GM12878 (cell line): ENCODE measurements around the gene SULF2. TPM values are rescaled to one million over a fixed set of nuclear protein-coding genes. Genes with fewer than 3 reads are reported as not detected.

ENCODE experiments used
- ATAC-seq: fragments of 200-7000 bp; cut with Tn5 transposase; 3 replicates; pipeline ENCODE4 v1.9.1; 2020; ENCODE audit warnings: mild to moderate bottlenecking, moderate library complexity
- BruUV-seq: library from RNA; stranded (reverse); fragments of 400-500 nt; replicated peaks from 2 replicates; lab custom pipeline; 2021; lab: Mats Ljungman, UMichigan
- CTCF ChIA-PET: fragments of 300-600 bp; sonication (Branson Sonifier 250); formaldehyde crosslinking; extraction: SDS; loops from one replicate; lab custom pipeline; 2021; ENCODE audit warnings: inconsistent platforms; lab: Yijun Ruan, JAX
- POLR2A ChIA-PET: fragments of 350-600 bp; formaldehyde crosslinking; extraction: SDS; loops from one replicate; lab custom pipeline; 2021; ENCODE audit warnings: inconsistent platforms; lab: Charles Lee
- RAD21 ChIA-PET: fragments of 300-600 bp; sonication (Branson Sonifier 250); formaldehyde crosslinking; loops from one replicate; lab custom pipeline; 2023; ENCODE audit warnings: antibody characterized with exemption; ENCODE audit not compliant: unreplicated experiment; lab: Charles Lee
- SMC1A ChIA-PET: fragments of 300-600 bp; sonication (Branson Sonifier 250); formaldehyde crosslinking; loops from one replicate; lab custom pipeline; 2023; ENCODE audit not compliant: unreplicated experiment, uncharacterized antibody; lab: Charles Lee
- DNase-seq: peaks from one replicate; pipeline ENCODE4 v3.0.0-alpha.2; 2011; ENCODE audit warnings: low read depth, low spot score
- FAIRE-seq: peaks from 3 replicates; lab custom pipeline; 2011; peaks lifted over from hg19 to GRCh38; lab: Jason Lieb, UNC
- H2AFZ ChIP-seq: 2 replicates; pipeline ENCODE4 v1.6.0; 2011; ENCODE audit warnings: low read depth, low read length, control low read depth; ENCODE audit not compliant: control insufficient read depth
- H3K27ac ChIP-seq: 2 replicates; pipeline ENCODE4 v1.5.1; 2011; ENCODE audit warnings: control low read depth; ENCODE audit not compliant: control insufficient read depth, insufficient read depth
- H3K27me3 ChIP-seq, 2 experiments: replicated peaks in 1 of 2; 2 replicates each; pipeline versions ENCODE4 v1.6.0 to v1.6.1; 2011; ENCODE audit warnings: low read length in 1 of 2; ENCODE audit not compliant: control insufficient read depth in 2 of 2, insufficient read depth in 2 of 2
- H3K36me3 ChIP-seq, 2 experiments: 2 replicates each; pipeline ENCODE4 v1.5.1; 2011; ENCODE audit warnings: low read length in 1 of 2; ENCODE audit not compliant: control insufficient read depth in 2 of 2, insufficient read depth in 2 of 2
- H3K4me1 ChIP-seq: 2 replicates; pipeline ENCODE4 v1.6.1; 2011; ENCODE audit warnings: mild to moderate bottlenecking, low read length, moderate library complexity, mixed read lengths; ENCODE audit not compliant: control insufficient read depth, insufficient read depth
- H3K4me2 ChIP-seq: 2 replicates; pipeline ENCODE4 v1.6.0; 2011; ENCODE audit warnings: control low read depth; ENCODE audit not compliant: control insufficient read depth, insufficient read depth
- H3K4me3 ChIP-seq: fragments of 200-600 bp; sonication (generic); 2 replicates; pipeline ENCODE4 v1.5.1; 2016
- H3K79me2 ChIP-seq: 2 replicates; pipeline ENCODE4 v1.6.0; 2011; ENCODE audit warnings: low read length; ENCODE audit not compliant: control insufficient read depth, insufficient read depth
- H3K9ac ChIP-seq: 2 replicates; pipeline ENCODE4 v1.8.0; 2011; ENCODE audit warnings: low read length, control low read depth, mixed read lengths; ENCODE audit not compliant: control insufficient read depth, insufficient read depth
- H3K9me3 ChIP-seq: replicated peaks from 3 replicates; pipeline ENCODE4 v1.5.1; 2011; ENCODE audit warnings: mild to moderate bottlenecking, low read length; ENCODE audit not compliant: control insufficient read depth, insufficient read depth
- H4K20me1 ChIP-seq: 2 replicates; pipeline ENCODE4 v1.6.0; 2011; ENCODE audit not compliant: control insufficient read depth, insufficient read depth
- EP300 ChIP-seq, 2 experiments: fragments of 150-350 bp in 1 of 2; IDR thresholded peaks; 2 replicates each; pipeline ENCODE4 v1.6.1; 2011 to 2012; ENCODE audit warnings: low read depth in 2 of 2, low read length in 2 of 2, borderline replicate concordance in 1 of 2, improper control_type of control experiment in 1 of 2, inconsistent platforms in 1 of 2; ENCODE audit not compliant: control insufficient read depth in 1 of 2
- NFXL1 ChIP-seq: fragments of 450-650 bp; IDR thresholded peaks from 2 replicates; pipeline ENCODE4 v1.6.1; 2017; ENCODE audit warnings: antibody characterized with exemption, mild to moderate bottlenecking, borderline replicate concordance
- NFYB ChIP-seq: IDR thresholded peaks from 2 replicates; pipeline ENCODE4 v1.6.1; 2011; ENCODE audit warnings: low read depth, mild to moderate bottlenecking, low read length, improper control_type of control experiment, moderate library complexity; ENCODE audit not compliant: insufficient read depth
- RFX5 ChIP-seq: IDR thresholded peaks from 2 replicates; pipeline ENCODE4 v1.6.1; 2011; ENCODE audit warnings: low read depth, low read length, improper control_type of control experiment
- SPI1 ChIP-seq: IDR thresholded peaks from 2 replicates; pipeline ENCODE4 v1.6.1; 2011; ENCODE audit warnings: low read depth, mild to moderate bottlenecking, low read length, moderate library complexity, borderline replicate concordance; ENCODE audit not compliant: insufficient read depth
- WGBS: methylation state at CpG from one replicate; pipeline ENCODE4 v1.1.6; 2016; ENCODE audit warnings: low lambda C conversion rate; ENCODE audit not compliant: insufficient replicate concordance, insufficient coverage; ENCODE audit errors: missing lambda C conversion rate; 5-methylcytosine and 5-hydroxymethylcytosine counted together
- in situ Hi-C: fragments of 300-500 bp; cut with MboI; formaldehyde crosslinking; loops from 9 replicates; pipeline ENCODE4 v1.14.3; 2018; ENCODE audit warnings: mixed read lengths
- intact Hi-C: fragments of 100-400 bp; cut with micrococcal nuclease; formaldehyde crosslinking; loops from one replicate; pipeline ENCODE4 v1.14.2; 2022; ENCODE audit not compliant: unreplicated experiment
- polyA plus RNA-seq, 11 experiments: library from polyadenylated mRNA; depleted of rRNA in 4 of 11; unstranded in 6 of 11; stranded (reverse) in 5 of 11; fragments of >200 nt; fragmentation: Nextera tagmentation in 4 of 11; fragmentation: Illumina TruSeq in 1 of 11; extraction: Ambion mirVana in 4 of 11; extraction: Trizol in 1 of 11; gene quantifications; 1 replicate in 1 of 11; 2 replicates in 10 of 11; pipeline versions ENCODE4 v1.2.1 to v1.2.3, GENCODE V29; 2011 to 2016; ENCODE audit warnings: inconsistent platforms in 2 of 11, missing spikeins in 2 of 11, low read depth in 1 of 11
- total RNA-seq, 4 experiments: library from RNA; depleted of rRNA in 3 of 4; stranded (reverse); fragments of >200 nt in 3 of 4; fragmentation: Illumina TruSeq in 1 of 4; extraction: Trizol in 1 of 4; gene quantifications; 2 replicates each; pipeline versions ENCODE4 v1.2.1 to v1.2.3, GENCODE V29; 2013 to 2021

Gene SULF2
- total and polyA plus RNA-seq, 10 of the 15 experiments (the other 5 are each of a cell fraction or from before 2014, with no cell fraction given), result 0.69 to 4.1 (median 1.6) TPM

DNA sequence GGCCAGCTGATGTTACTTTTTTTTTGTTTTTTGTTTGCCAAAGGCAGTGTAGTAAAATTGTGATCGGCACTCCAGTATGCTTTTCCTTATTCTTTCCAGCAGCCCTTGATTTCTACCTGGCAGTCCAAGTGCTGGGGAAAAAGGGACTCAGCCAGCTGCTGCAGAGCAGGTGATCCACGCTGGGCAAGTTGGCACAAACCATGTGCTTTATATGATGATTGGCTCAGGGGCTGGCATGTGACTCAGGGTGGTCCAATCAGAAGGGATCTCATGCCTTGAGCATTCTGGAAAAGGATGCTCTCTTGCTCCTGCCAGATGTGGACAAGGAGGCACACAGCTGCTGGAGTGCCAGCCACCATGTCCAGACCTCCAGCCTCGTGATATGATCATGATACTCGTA, 54.5 kb downstream of the SULF2 start:
- no peaks in the 10 kb centered on the region for H3K36me3 ChIP-seq
- no TSS peak for BruUV-seq
- H3K9ac ChIP-seq, result no peak overlapping the region
- no peak overlapping the region for H2AFZ ChIP-seq
- H3K79me2 ChIP-seq, result no peaks in the 10 kb centered on the region
- FAIRE-seq, result no peak
- ChIA-PET SMC1A (interaction anchor here (0.9 kb wide), 1 partner anchor 890 kb away, joined by 3 read pairs; no protein-coding TSS in a partner anchor), CTCF (interaction anchor here (1.6 kb wide), 1 partner anchor 890 kb away, joined by 6 read pairs; no protein-coding TSS in a partner anchor), POLR2A (no interaction called here), RAD21 (no interaction called here)
- 47% methylated on average over 4 of the region's 4 CpGs for WGBS
- H3K4me2 ChIP-seq, result no peak overlapping the region
- TF ChIP-seq NFYB, result 0 out of 2 replicates have a peak, but pooled peaks have one; percentile 37
- TF ChIP-seq SPI1, result no peak
- no peak for DNase-seq
- no peak for ATAC-seq
- no peaks in the 10 kb centered on the region for H4K20me1 ChIP-seq
- intact Hi-C loops, result no loop called here
- peaks cover 21% of the 10 kb centered on the region for H3K4me1 ChIP-seq
- no peak overlapping the region for H3K4me3 ChIP-seq
- no peaks in the 10 kb centered on the region for H3K27me3 ChIP-seq
- H3K9me3 ChIP-seq, result no peaks in the 10 kb centered on the region; the same call in 2 of the 3 replicates
- in situ Hi-C loops, result no loop called here
- no peak overlapping the region for H3K27ac ChIP-seq

DNA sequence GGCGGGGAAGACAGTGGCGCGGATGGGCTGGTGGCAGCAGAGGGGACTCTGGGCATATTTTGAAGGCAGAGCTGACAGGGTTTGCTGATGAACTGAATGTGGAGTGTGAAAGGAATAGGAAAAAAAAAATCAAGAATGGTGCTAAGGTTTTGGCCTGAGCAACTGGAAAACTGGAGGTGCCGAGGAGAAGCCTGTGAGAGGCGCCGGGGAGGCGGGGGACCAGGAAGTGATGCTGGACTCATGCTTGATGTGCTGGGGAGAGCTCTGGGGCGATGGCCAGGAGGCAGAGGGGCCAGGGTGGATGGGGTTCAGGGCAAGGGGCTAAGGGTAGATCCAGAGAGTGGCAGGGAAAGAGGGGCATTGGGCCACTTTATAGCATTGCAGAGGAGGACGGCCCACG, 55.8 kb downstream of the SULF2 start:
- Histone ChIP-seq H3K9me3 (no peaks in the 10 kb centered on the region; the same call in 2 of the 3 replicates), H3K4me2 (no peak overlapping the region), H3K36me3 (no peaks in the 10 kb centered on the region), H3K4me3 (no peak overlapping the region), H2AFZ (no peak overlapping the region), H3K9ac (no peak overlapping the region), H3K27me3 (no peaks in the 10 kb centered on the region), H3K27ac (no peak overlapping the region), H3K4me1 (peaks cover 21% of the 10 kb centered on the region), H4K20me1 (no peaks in the 10 kb centered on the region), H3K79me2 (no peaks in the 10 kb centered on the region)
- RAD21 ChIA-PET, result interaction anchor here (1.7 kb wide), 1 partner anchor 533 kb away, joined by 3 read pairs; no protein-coding TSS in a partner anchor
- in situ Hi-C loops, result loop anchor here (5.0 kb wide), 1 partner anchor 888 kb away; no protein-coding TSS in a partner anchor
- SMC1A ChIA-PET, result no interaction called here
- intact Hi-C loops, result no loop called here
- 84% methylated on average over 10 of the region's 10 CpGs for WGBS
- POLR2A ChIA-PET, result no interaction called here
- CTCF ChIA-PET, result interaction anchor here (0.9 to 1.6 kb wide), 2 partner anchors 65 to 891 kb away, joined by 4 to 6 read pairs; no protein-coding TSS in a partner anchor
- FAIRE-seq (no peak), ATAC-seq (no peak), DNase-seq (no peak)
- TF ChIP-seq RFX5, result no peak
- TF ChIP-seq NFXL1, result peak; percentile 11; the same call in 1 of the 2 replicates
- no peak for TF ChIP-seq EP300 (IDR thresholded peaks at IDR 0.05; ENCODE audit: borderline replicate concordance in 1 of 2, control insufficient read depth in 1 of 2, low read depth in 2 of 2, low read length in 2 of 2)
- BruUV-seq, result no TSS peak
